ENCODE measurements around the gene PPP1R7.

DNA sequence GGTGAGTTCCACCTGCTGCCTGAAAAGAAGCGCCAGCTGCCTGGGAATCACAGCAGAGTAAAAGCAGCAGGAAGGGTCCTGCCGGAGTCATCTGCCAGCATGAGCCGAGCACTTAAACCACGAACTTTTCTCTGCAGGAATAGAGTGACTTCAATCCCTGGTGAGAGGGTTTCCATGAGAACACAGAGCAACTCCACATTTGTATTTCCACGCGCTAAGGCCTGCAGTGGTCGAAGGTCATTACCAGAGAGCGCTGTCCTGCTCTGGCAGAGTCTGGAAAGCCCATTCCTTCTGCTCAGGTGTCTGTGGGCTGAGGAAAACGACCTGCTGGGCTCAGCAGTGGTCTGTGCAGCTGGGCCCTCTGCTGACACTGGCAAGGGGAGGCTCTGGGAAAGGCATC lies 7.7 kb upstream of the PPP1R7 start:
- TF ChIP-seq, protein P1, sequence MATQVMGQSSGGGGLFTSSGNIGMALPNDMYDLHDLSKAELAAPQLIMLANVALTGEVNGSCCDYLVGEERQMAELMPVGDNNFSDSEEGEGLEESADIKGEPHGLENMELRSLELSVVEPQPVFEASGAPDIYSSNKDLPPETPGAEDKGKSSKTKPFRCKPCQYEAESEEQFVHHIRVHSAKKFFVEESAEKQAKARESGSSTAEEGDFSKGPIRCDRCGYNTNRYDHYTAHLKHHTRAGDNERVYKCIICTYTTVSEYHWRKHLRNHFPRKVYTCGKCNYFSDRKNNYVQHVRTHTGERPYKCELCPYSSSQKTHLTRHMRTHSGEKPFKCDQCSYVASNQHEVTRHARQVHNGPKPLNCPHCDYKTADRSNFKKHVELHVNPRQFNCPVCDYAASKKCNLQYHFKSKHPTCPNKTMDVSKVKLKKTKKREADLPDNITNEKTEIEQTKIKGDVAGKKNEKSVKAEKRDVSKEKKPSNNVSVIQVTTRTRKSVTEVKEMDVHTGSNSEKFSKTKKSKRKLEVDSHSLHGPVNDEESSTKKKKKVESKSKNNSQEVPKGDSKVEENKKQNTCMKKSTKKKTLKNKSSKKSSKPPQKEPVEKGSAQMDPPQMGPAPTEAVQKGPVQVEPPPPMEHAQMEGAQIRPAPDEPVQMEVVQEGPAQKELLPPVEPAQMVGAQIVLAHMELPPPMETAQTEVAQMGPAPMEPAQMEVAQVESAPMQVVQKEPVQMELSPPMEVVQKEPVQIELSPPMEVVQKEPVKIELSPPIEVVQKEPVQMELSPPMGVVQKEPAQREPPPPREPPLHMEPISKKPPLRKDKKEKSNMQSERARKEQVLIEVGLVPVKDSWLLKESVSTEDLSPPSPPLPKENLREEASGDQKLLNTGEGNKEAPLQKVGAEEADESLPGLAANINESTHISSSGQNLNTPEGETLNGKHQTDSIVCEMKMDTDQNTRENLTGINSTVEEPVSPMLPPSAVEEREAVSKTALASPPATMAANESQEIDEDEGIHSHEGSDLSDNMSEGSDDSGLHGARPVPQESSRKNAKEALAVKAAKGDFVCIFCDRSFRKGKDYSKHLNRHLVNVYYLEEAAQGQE (IDR thresholded peaks at IDR 0.05; ENCODE audit: borderline replicate concordance) = no peak
- TF ChIP-seq, protein P1 (CRISPR knock-in tag; IDR thresholded peaks at IDR 0.05; ENCODE audit: low read depth) = no peak
- no peak for TF ChIP-seq POLR2A (conservative IDR thresholded peaks at IDR 0.05)
- TF ChIP-seq USF2 (CRISPR knock-in tag; IDR thresholded peaks at IDR 0.05) = no peak
- TF ChIP-seq, protein P2, sequence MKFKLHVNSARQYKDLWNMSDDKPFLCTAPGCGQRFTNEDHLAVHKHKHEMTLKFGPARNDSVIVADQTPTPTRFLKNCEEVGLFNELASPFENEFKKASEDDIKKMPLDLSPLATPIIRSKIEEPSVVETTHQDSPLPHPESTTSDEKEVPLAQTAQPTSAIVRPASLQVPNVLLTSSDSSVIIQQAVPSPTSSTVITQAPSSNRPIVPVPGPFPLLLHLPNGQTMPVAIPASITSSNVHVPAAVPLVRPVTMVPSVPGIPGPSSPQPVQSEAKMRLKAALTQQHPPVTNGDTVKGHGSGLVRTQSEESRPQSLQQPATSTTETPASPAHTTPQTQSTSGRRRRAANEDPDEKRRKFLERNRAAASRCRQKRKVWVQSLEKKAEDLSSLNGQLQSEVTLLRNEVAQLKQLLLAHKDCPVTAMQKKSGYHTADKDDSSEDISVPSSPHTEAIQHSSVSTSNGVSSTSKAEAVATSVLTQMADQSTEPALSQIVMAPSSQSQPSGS (CRISPR knock-in tag; IDR thresholded peaks at IDR 0.05) = no peak
- TF ChIP-seq NFIC (IDR thresholded peaks at IDR 0.05) = no peak
- TF ChIP-seq ZNF780A (CRISPR knock-in tag; IDR thresholded peaks at IDR 0.05) = no peak
- TF ChIP-seq CHD4 (IDR thresholded peaks at IDR 0.05; ENCODE audit: insufficient read depth, insufficient replicate concordance, low read depth, low read length, poor library complexity, severe bottlenecking) = no peak
- no peak for TF ChIP-seq ZBTB40 (IDR thresholded peaks at IDR 0.05)
- no peak for TF ChIP-seq ZBTB40 (CRISPR knock-in tag; IDR thresholded peaks at IDR 0.05)

Measured in K562 (cell line).